ENCODE results near the gene BEND5. TPM values are rescaled to one million over a fixed set of nuclear protein-coding genes. Genes with fewer than 3 reads are reported as not detected.

The BEND5 gene
- total RNA-seq, 4 donors from 2014 or later: 0.47 to 1.5 (median 1.0) TPM; not detected in 1

DNA sequence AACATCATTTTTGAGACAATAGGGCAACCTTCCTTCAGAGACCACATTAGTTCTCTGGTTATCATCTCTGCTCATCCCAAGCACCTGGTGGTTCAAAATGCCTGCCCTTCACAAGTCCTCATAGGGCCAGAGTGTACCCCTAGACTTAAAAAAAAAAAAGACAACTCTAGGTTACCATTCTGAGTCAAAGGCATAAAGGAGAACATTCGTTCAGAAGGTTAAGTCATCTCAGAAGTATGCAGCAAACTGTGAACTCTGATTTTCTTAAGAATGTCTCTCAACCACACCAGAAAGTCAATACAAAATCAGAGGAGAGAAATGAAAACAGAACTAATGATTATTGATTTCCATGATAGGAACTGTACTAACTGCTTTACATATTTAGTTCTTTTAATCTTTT, 9.2 kb upstream of the BEND5 start:
- no peak for ATAC-seq (ENCODE audit: low FRiP score)
- TF ChIP-seq, protein P1, sequence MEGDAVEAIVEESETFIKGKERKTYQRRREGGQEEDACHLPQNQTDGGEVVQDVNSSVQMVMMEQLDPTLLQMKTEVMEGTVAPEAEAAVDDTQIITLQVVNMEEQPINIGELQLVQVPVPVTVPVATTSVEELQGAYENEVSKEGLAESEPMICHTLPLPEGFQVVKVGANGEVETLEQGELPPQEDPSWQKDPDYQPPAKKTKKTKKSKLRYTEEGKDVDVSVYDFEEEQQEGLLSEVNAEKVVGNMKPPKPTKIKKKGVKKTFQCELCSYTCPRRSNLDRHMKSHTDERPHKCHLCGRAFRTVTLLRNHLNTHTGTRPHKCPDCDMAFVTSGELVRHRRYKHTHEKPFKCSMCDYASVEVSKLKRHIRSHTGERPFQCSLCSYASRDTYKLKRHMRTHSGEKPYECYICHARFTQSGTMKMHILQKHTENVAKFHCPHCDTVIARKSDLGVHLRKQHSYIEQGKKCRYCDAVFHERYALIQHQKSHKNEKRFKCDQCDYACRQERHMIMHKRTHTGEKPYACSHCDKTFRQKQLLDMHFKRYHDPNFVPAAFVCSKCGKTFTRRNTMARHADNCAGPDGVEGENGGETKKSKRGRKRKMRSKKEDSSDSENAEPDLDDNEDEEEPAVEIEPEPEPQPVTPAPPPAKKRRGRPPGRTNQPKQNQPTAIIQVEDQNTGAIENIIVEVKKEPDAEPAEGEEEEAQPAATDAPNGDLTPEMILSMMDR (IDR thresholded peaks at IDR 0.05): no peak
- no peak for DNase-seq (ENCODE audit: low spot score)

DNA sequence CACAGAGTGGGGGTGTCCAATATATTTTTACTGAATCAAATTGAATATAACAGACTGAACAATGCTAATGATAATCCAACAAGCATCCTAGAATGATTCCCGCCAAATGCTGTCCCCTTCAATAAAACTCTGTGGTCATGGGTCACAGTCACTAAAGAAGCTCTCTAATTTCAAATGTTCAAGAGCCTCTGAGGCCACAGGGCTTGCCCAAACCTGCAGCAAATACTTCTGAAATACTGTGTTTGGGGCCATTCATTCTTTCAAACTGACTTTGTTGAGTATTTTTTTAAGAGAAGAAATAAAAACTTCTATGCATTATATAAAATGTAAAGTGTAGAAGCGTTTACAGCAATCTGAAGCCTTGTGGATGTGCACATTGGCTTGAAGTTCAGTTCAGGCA, 7.6 kb upstream of the BEND5 start:
- ATAC-seq (ENCODE audit: low FRiP score) (no peak), DNase-seq (ENCODE audit: low spot score) (no peak)
- TF ChIP-seq, protein P1 (IDR thresholded peaks at IDR 0.05): no peak

DNA sequence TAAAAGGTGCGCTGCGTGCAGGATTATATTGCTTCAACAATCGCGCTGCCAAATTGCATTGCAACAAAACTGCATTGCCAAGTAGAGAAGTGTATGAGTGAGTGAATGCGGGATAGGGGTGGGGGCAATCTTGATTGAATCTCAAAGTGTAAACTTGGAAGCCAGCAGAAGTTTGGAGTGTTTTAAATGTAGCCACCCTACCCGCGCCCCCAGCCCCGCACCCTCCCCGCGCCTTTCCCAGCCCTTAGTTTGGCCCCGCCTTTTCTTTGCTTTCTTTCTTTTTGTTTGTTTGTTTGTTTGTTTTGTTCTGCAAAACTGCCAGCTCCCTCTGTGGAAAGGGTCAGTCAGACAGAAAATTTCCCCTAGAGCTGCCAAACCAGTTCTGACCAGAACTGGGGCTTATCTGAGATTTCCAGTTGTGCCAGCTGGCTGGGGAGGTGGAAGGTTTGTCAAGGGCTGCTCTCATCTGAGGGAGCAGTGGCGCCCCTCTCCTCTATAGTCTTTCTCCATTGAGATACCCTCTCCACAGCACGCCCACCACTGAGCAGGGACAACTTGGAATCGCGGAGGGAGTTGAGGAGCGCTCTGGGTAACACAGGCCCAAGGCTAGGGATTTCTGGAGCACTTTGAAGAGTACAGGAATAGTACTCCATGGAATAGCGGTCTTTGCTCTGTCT, 666 bp upstream of the BEND5 start:
- ATAC-seq (ENCODE audit: low FRiP score) (peak; percentile 12), DNase-seq (ENCODE audit: low spot score) (no peak)
- TF ChIP-seq, protein P1 (IDR thresholded peaks at IDR 0.05): no peak

DNA sequence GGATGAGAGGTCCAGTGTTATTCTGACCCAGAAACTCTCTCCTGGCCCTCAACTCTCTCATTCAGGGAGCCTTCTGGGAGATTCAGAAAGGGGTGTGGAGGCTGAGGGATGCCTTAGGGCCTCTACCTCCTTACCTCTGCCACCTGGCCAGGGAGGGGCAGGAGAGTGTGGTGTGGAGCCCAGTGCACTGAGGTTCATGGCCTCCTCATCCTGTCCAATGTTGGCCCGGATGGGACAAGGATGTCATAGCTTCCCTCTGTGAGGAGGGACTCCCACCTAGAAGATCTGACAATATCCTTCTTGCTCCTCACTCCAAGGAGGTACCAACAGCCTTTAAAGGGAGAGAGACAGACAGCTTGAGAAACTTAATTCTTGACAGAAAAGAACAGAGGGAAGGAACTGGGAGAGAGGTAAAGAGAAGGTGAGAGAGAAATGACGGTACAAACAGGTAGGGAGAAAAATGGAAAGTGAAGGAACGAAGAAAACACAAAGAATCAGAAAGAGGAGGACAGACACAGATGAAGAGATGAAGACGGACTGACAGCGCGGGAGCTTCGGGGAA, 779 bp downstream of the BEND5 start:
- TF ChIP-seq, protein P1 (IDR thresholded peaks at IDR 0.05): no peak
- DNase-seq (ENCODE audit: low spot score): no peak
- ATAC-seq (ENCODE audit: low FRiP score): no peak

DNA sequence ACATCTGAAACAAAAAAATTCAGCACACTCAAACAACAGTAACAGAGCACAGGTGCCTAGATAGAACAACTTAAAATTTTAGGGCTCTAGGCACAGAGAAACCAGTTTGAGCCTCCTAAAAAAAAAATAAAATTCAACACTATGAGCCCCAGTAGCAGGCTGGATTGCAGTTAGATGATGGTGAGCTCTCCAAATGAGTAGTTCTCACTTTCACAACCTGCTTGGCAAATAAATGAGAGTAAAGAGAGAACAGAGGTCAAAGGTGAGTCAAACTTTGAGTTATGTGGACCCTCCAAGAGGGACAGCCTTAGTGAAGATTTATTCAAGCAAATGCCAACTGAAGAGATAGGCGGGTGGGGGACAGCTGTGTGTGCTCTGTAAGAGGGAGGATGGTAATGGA, 3.6 kb downstream of the BEND5 start:
- no peak for ATAC-seq (ENCODE audit: low FRiP score)
- no peak for DNase-seq (ENCODE audit: low spot score)
- TF ChIP-seq, protein P1 (IDR thresholded peaks at IDR 0.05): no peak

DNA sequence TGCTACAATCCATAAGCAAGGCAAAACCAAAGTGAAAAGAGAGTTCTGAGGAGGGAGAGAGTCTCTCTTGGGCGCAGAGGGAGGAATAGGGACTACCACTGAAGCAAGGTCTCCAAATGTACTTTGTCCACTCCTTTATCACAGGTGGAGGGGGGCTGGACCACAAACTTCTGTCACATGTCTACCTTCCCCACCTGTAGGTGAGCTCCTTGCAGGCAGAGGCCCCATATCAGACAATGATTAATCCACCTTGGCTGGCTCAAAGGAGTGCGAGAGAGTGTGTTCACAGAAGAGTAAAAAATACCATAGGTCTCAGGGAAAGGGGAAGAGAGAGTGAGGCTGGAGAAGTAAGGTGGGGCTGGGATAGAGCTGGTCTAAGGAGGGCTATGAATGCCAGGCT, 4.5 kb downstream of the BEND5 start:
- TF ChIP-seq, protein P1 (IDR thresholded peaks at IDR 0.05): no peak
- DNase-seq (ENCODE audit: low spot score): no peak
- ATAC-seq (ENCODE audit: low FRiP score): no peak

DNA sequence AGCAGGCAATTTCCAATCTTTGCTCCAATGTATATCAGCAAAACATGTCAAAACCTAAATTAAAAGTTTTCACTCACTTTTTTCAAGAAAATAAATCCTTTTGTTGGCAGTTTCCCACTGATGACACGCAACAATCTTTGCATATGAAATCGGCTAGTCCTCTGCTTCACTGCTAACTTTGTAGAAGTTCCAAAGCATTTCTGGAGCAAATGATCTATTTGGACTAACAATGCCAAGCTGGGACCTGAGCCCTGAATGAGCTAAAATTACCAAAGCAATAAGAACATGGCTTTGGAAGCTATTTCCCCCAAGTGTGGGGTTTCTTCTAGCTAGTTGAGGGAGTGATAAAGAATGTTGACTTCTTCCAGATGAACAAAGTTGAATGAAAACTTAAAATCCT, 5.1 kb downstream of the BEND5 start:
- no peak for DNase-seq (ENCODE audit: low spot score)
- no peak for ATAC-seq (ENCODE audit: low FRiP score)
- TF ChIP-seq, protein P1 (IDR thresholded peaks at IDR 0.05): no peak
